Heart left ventricle (tissue), 16 donors: ENCODE results near the gene FOXN3. TPM values are rescaled to one million over a fixed set of nuclear protein-coding genes. Genes with fewer than 3 reads are reported as not detected.

Experiments
- ATAC-seq, 4 donors: fragments of 200-7000 bp; cut with Tn5 transposase; one replicate each; pipeline ENCODE4 v1.9.1; 2020 to 2022; ENCODE audit warnings: moderate library complexity in 4 of 4, mild to moderate bottlenecking in 3 of 4, moderate number of reproducible peaks in 1 of 4
- DNase-seq, 5 donors: peaks; one replicate each; pipeline ENCODE4 v3.0.0-alpha.2; 2020
- H3K27ac ChIP-seq, 12 donors: fragments of 200-600 bp; sonication (generic) in 4 of 12; one replicate each; pipeline versions ENCODE4 v1.5.0 to v1.8.0; 2016 to 2022; ENCODE audit warnings: mild to moderate bottlenecking in 2 of 12
- H3K27me3 ChIP-seq, 9 donors: fragments of 200-600 bp; sonication (generic) in 2 of 9; one replicate each; pipeline versions ENCODE4 v1.5.1 to v1.8.0; 2016 to 2022; ENCODE audit warnings: mild to moderate bottlenecking in 3 of 9
- H3K36me3 ChIP-seq, 9 donors: fragments of 200-600 bp; sonication (generic) in 2 of 9; one replicate each; pipeline versions ENCODE4 v1.5.0 to v1.8.0; 2018 to 2022; ENCODE audit warnings: mild to moderate bottlenecking in 2 of 9
- H3K4me1 ChIP-seq, 12 donors: fragments of 200-600 bp; sonication (generic) in 4 of 12; one replicate each; pipeline versions ENCODE4 v1.5.0 to v1.8.0; 2016 to 2022; ENCODE audit warnings: mild to moderate bottlenecking in 3 of 12
- H3K4me3 ChIP-seq, 12 donors: fragments of 200-600 bp; sonication (generic) in 4 of 12; one replicate each; pipeline versions ENCODE4 v1.5.0 to v1.8.0; 2017 to 2022; ENCODE audit warnings: mild to moderate bottlenecking in 9 of 12, moderate library complexity in 4 of 12
- H3K9me3 ChIP-seq, 12 donors: fragments of 200-600 bp; sonication (generic) in 4 of 12; one replicate each; pipeline versions ENCODE4 v1.5.0 to v1.8.0; 2016 to 2022; ENCODE audit warnings: mild to moderate bottlenecking in 1 of 12
- POLR2A ChIP-seq, 2 donors: fragments of 450-650 bp; IDR thresholded peaks; one replicate each; pipeline ENCODE4 v1.6.1; 2017; ENCODE audit warnings: antibody characterized with exemption in 2 of 2, mild to moderate bottlenecking in 2 of 2, moderate library complexity in 2 of 2
- WGBS, 4 donors: extraction: QIAGEN DNeasy Blood & Tissue Kit in 2 of 4; methylation state at CpG; one replicate each; pipeline versions ENCODE4 v1.1.5 to v1.1.7; 2013 to 2018; 5-methylcytosine and 5-hydroxymethylcytosine counted together
- intact Hi-C, 10 donors: fragments of 100-400 bp; cut with DNase I; formaldehyde crosslinking; loops; one replicate each; pipeline versions ENCODE4 v1.11.1 to v1.14.2; 2022
- polyA plus RNA-seq, 2 donors: library from polyadenylated mRNA; stranded (reverse); fragments of 200-250 nt; gene quantifications; one replicate each; pipeline ENCODE4 v1.2.3, GENCODE V29; 2013
- total RNA-seq, 9 donors: library from RNA; depleted of rRNA in 2 of 9; stranded (reverse); fragments of >200 nt in 2 of 9; fragmentation: NEBNext Ultra II Directional in 3 of 9; extraction: Animal tissue kit (Norgen Biotek cat#: 25700) in 3 of 9; gene quantifications; one replicate each; pipeline versions ENCODE4 v1.1.0 to v1.2.4, GENCODE V29; 2016 to 2023
- TF ChIP-seq, protein P1 (sequence below), 12 donors: fragments of 200-600 bp; sonication (generic) in 4 of 12; IDR thresholded peaks; one replicate each; pipeline versions ENCODE4 v1.5.0 to v1.8.0; 2018 to 2022; ENCODE audit warnings: antibody characterized with exemption in 12 of 12, mild to moderate bottlenecking in 5 of 12
- donor health status: ischemic (EF 13 %, LVEDD 7.1; RV severe dilation, severe dysfunction).
- donor health status: healthy with polysubstance abuse.
- donor health status: DM: no; HTN: yes; CAD: no.
- donor health status: DM: no; HTN: no; CAD: no.
- donor health status: ischemic (EF 25% LVEDD 6.9; RV normal size, moderate dysfunction).
- donor health status: ischemic (EF 25% LVEDD 5.7; RV mildly dilated, moderate dysfunction).
- donor health status: healthy.
- donor health status: DM: yes; HTN: yes; CAD: no.
- donor health status: ischemic (EF 35%, LVEDD 5.7; RV mildly dilated, moderate dysfunction).
- donor health status: nonischemic (EF 11% LVEDD 7.7; RV severe dilation, severe dysfunction).
- donor health status: DM: yes; HTN: yes; CAD: no.
- donor health status: PGD.
- donor health status: ischemic (EF 29% LVEDD 5.4; RV normal size, mild dysfunction).
- donor health status: nonischemic (EF 23%, LVEDD 6.1; RV moderate dilation, normal function).

FOXN3 gene
- total and polyA plus RNA-seq, 11 donors, result 24.4 to 161 (median 111) TPM

DNA sequence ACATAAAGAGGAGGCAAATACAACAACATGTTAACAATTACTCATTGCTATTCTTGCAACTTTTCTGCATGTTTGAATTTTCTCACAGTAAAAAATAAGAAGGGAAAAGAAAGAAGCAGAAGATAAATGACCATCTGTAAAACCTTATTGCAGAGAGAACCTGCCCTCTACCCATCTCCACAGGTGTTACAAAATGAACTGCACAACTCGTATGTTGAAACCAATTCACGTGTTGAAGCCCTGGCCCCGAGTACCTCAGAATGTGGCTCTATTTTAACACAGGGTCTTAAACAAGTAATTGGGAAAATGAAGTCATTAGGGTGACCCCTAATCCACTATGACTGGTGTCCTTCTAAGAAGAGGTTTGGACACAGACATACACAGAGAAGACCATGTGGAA lies 39.5 kb downstream of the FOXN3 start:
- Histone ChIP-seq H3K27ac (no peak overlapping the region), H3K27me3 (no peaks in the 10 kb centered on the region), H3K36me3 (peaks cover 0 to 4% (median 0%) of the 10 kb centered on the region in 9 donors), H3K9me3 (peaks cover 0 to 14% (median 0%) of the 10 kb centered on the region in 12 donors), H3K4me3 (no peak overlapping the region), H3K4me1 (peaks cover 0 to 24% (median 14%) of the 10 kb centered on the region in 12 donors)
- 92 to 95% (median 95%) methylated on average over 3 of the region's 3 CpGs for WGBS, 4 donors
- TF ChIP-seq, protein P1, sequence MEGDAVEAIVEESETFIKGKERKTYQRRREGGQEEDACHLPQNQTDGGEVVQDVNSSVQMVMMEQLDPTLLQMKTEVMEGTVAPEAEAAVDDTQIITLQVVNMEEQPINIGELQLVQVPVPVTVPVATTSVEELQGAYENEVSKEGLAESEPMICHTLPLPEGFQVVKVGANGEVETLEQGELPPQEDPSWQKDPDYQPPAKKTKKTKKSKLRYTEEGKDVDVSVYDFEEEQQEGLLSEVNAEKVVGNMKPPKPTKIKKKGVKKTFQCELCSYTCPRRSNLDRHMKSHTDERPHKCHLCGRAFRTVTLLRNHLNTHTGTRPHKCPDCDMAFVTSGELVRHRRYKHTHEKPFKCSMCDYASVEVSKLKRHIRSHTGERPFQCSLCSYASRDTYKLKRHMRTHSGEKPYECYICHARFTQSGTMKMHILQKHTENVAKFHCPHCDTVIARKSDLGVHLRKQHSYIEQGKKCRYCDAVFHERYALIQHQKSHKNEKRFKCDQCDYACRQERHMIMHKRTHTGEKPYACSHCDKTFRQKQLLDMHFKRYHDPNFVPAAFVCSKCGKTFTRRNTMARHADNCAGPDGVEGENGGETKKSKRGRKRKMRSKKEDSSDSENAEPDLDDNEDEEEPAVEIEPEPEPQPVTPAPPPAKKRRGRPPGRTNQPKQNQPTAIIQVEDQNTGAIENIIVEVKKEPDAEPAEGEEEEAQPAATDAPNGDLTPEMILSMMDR (IDR thresholded peaks at IDR 0.05), result no peak
- TF ChIP-seq POLR2A (IDR thresholded peaks at IDR 0.05), result no peak
- DNase-seq (no peak), ATAC-seq (no peak)
- intact Hi-C loops, result no loop called here

- peaks cover 0 to 6% (median 0%) of the 10 kb centered on the region in 12 donors for H3K9me3 ChIP-seq
- WGBS, 4 donors, result 94 to 96% (median 95%) methylated on average over 3 of the region's 3 CpGs
- H3K27me3 ChIP-seq, result no peaks in the 10 kb centered on the region
- ATAC-seq (no peak), DNase-seq (no peak)
- intact Hi-C loops, result no loop called here
- no peak overlapping the region for H3K27ac ChIP-seq
- peaks cover 0 to 7% (median 0%) of the 10 kb centered on the region in 9 donors for H3K36me3 ChIP-seq
- H3K4me3 ChIP-seq, result no peak overlapping the region
- TF ChIP-seq POLR2A (IDR thresholded peaks at IDR 0.05), result no peak
- TF ChIP-seq, protein P1 (IDR thresholded peaks at IDR 0.05), result no peak
- peaks cover 0 to 39% (median 18%) of the 10 kb centered on the region in 12 donors for H3K4me1 ChIP-seq
Measured at GRCh38 chr14:89374908-89375307, 42.1 kb downstream of the FOXN3 start.

DNA sequence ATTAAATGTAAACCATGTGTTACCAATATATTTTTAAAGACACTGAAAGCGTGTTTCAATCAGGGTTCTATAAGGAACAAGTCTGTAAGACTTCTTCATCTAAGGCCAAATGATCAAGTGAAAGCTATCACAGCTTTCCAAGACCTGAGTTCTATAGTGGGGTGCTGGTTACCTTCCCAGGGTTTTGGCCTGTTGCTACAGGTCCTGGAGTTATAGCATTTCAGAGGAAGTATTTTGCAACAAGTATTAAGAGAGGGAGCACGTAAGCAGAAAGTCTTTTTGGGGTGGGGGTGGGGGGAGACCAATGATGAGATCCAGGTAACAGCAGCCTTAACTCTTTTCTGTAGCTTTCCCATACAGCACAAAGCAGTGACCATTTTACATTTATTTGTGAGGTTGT lies 43.8 kb downstream of the FOXN3 start:
- TF ChIP-seq POLR2A (IDR thresholded peaks at IDR 0.05), result no peak
- TF ChIP-seq, protein P1 (IDR thresholded peaks at IDR 0.05), result no peak
- DNase-seq (no peak), ATAC-seq (no peak)
- Histone ChIP-seq H3K27me3 (no peaks in the 10 kb centered on the region), H3K36me3 (peaks cover 0 to 7% (median 0%) of the 10 kb centered on the region in 9 donors), H3K4me1 (peaks cover 0 to 42% (median 22%) of the 10 kb centered on the region in 12 donors), H3K9me3 (peaks cover 0 to 6% (median 0%) of the 10 kb centered on the region in 12 donors), H3K4me3 (no peak overlapping the region), H3K27ac (no peak overlapping the region)
- intact Hi-C loops, result no loop called here
- WGBS, 4 donors, result 81 to 92% (median 91%) methylated on average over 2 of the region's 2 CpGs

DNA sequence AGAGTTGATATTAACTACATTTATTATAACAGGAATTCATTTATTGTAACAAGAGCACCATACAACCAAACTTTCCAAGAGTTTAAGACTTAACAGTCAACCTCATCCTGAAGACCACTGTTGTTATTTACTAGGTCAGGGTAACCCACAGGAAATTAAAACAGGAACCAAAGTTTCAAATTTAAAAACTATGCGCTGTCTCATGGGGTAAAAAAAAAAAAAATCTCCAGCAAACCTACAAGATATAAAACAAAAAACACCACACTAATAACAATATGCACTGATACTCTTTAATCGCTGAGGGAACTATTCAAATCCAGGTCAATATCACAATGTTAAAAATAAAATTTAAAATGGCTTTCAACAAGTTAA lies 44.5 kb downstream of the FOXN3 start:
- peaks cover 3 to 45% (median 24%) of the 10 kb centered on the region in 12 donors for H3K4me1 ChIP-seq
- no peaks in the 10 kb centered on the region for H3K27me3 ChIP-seq
- H3K4me3 ChIP-seq, result no peak overlapping the region
- intact Hi-C loops, result no loop called here
- TF ChIP-seq, protein P1 (IDR thresholded peaks at IDR 0.05), result no peak
- TF ChIP-seq POLR2A (IDR thresholded peaks at IDR 0.05), result no peak
- H3K27ac ChIP-seq, result no peak overlapping the region
- WGBS, 4 donors, result 81 to 89% (median 86%) methylated on average over 2 of the region's 2 CpGs
- DNase-seq (no peak), ATAC-seq (no peak)
- peaks cover 0 to 7% (median 0%) of the 10 kb centered on the region in 9 donors for H3K36me3 ChIP-seq
- peaks cover 0 to 6% (median 0%) of the 10 kb centered on the region in 12 donors for H3K9me3 ChIP-seq
